Panc1 (cell line): ENCODE data around the gene OPN3. TPM values are rescaled to one million over a fixed set of nuclear protein-coding genes. Genes with fewer than 3 reads are reported as not detected.

Experiments used
- ATAC-seq: fragments of 200-7000 bp; cut with Tn5 transposase; 2 replicates; pipeline ENCODE4 v1.9.1; 2020; ENCODE audit warnings: mild to moderate bottlenecking, moderate library complexity
- BruUV-seq: library from RNA; stranded (reverse); fragments of 400-500 nt; replicated peaks from 2 replicates; lab custom pipeline; 2021; lab: Mats Ljungman, UMichigan
- CTCF ChIA-PET: fragments of 300-600 bp; sonication (Branson Sonifier 250); formaldehyde crosslinking; loops from one replicate; lab custom pipeline; 2022; ENCODE audit warnings: antibody characterized with exemption; lab: Charles Lee
- POLR2A ChIA-PET: fragments of 300-600 bp; sonication (Branson Sonifier 250); formaldehyde crosslinking; loops from one replicate; lab custom pipeline; 2022; ENCODE audit warnings: antibody characterized with exemption; lab: Charles Lee
- DNase-seq: peaks from one replicate; pipeline ENCODE4 v3.0.0-alpha.2; 2010; ENCODE audit warnings: low read depth, low spot score
- H3K27ac ChIP-seq: 2 replicates; pipeline ENCODE4 v1.5.1; 2011; ENCODE audit warnings: mild to moderate bottlenecking, low read length, inconsistent platforms
- H3K27me3 ChIP-seq: fragments of 200-500 bp; sonication (Bioruptor generic); 2 replicates; pipeline ENCODE4 v1.6.0; 2014; ENCODE audit warnings: low read length, inconsistent platforms; ENCODE audit not compliant: control insufficient read depth, insufficient read depth
- H3K36me3 ChIP-seq: fragments of 200-500 bp; sonication (Bioruptor generic); 2 replicates; pipeline ENCODE4 v1.5.1; 2014; ENCODE audit warnings: inconsistent platforms, mild to moderate bottlenecking, low read length, moderate library complexity; ENCODE audit not compliant: control insufficient read depth, insufficient read depth
- H3K4me1 ChIP-seq: 2 replicates; pipeline ENCODE4 v1.5.1; 2011; ENCODE audit warnings: inconsistent platforms, mild to moderate bottlenecking, low read length, moderate library complexity; ENCODE audit not compliant: control insufficient read depth, insufficient read depth
- H3K4me3 ChIP-seq, 2 experiments: 2 replicates each; pipeline ENCODE4 v1.5.1; 2011 to 2012; ENCODE audit warnings: low read depth in 2 of 2, low read length in 2 of 2, mild to moderate bottlenecking in 2 of 2, inconsistent platforms in 1 of 2, moderate library complexity in 1 of 2
- H3K9me3 ChIP-seq: fragments of 200-500 bp; sonication (Bioruptor generic); 2 replicates; pipeline ENCODE4 v1.5.1; 2014; ENCODE audit warnings: low read depth, mild to moderate bottlenecking, inconsistent platforms, low read length, moderate library complexity; ENCODE audit not compliant: control insufficient read depth, insufficient read depth
- POLR2AphosphoS5 ChIP-seq: IDR thresholded peaks from 2 replicates; pipeline ENCODE4 v1.6.1; 2012; ENCODE audit warnings: mild to moderate bottlenecking, low read depth, low read length, moderate library complexity
- REST ChIP-seq, 2 experiments: IDR thresholded peaks; 2 replicates each; pipeline ENCODE4 v1.6.1; 2011 to 2012; ENCODE audit warnings: low read depth in 2 of 2, control low read depth in 1 of 2, low read length in 1 of 2, mild to moderate bottlenecking in 1 of 2, moderate library complexity in 1 of 2; ENCODE audit not compliant: insufficient read depth in 1 of 2
- SIN3A ChIP-seq: IDR thresholded peaks from 2 replicates; pipeline ENCODE4 v1.6.1; 2012; ENCODE audit warnings: low read depth, mild to moderate bottlenecking, low read length, moderate library complexity, borderline replicate concordance; ENCODE audit not compliant: insufficient read depth
- TCF7L2 ChIP-seq: IDR thresholded peaks from 2 replicates; pipeline ENCODE4 v1.6.1; 2011; ENCODE audit warnings: mild to moderate bottlenecking, low read depth, low read length, inconsistent platforms
- in situ Hi-C: cut with HindIII; loops from 2 replicates; pipeline ENCODE4 v1.10.0; 2016; ENCODE audit warnings: low sequenced_read_pairs, low pct_unique_long_range_greater_than_20kb
- intact Hi-C: fragments of 100-400 bp; cut with micrococcal nuclease; formaldehyde crosslinking; loops from one replicate; pipeline ENCODE4 v1.10.0; 2022; ENCODE audit not compliant: unreplicated experiment
- total RNA-seq: library from RNA; stranded (reverse); gene quantifications from one replicate; pipeline ENCODE4 v1.2.1, GENCODE V29; 2021; ENCODE audit not compliant: unreplicated experiment
- TF ChIP-seq, protein P1 (sequence below): fragments of 450-650 bp; IDR thresholded peaks from 2 replicates; pipeline ENCODE4 v1.5.1; 2017; ENCODE audit warnings: mild to moderate bottlenecking

OPN3 gene
- total RNA-seq, 1 experiment from 2014 or later: 34.0 TPM

GRCh38 chr1:241631674-241632073 is 8.5 kb downstream of the OPN3 start:
- in situ Hi-C loops (no loop called here), intact Hi-C loops (no loop called here)
- H3K4me1 ChIP-seq: peaks cover 8% of the 10 kb centered on the region; the same call in 1 of the 2 replicates
- no peak for ATAC-seq
- ChIA-PET CTCF (no interaction called here), POLR2A (no interaction called here)
- no peak for DNase-seq
- H3K27me3 ChIP-seq: no peaks in the 10 kb centered on the region
- H3K36me3 ChIP-seq: peaks cover 5% of the 10 kb centered on the region; the same call in 1 of the 2 replicates
- H3K27ac ChIP-seq: no peak overlapping the region
- H3K4me3 ChIP-seq: no peak overlapping the region
- H3K9me3 ChIP-seq: no peaks in the 10 kb centered on the region
- no TSS peak for BruUV-seq
- TF ChIP-seq SIN3A: no peak
- TF ChIP-seq REST (IDR thresholded peaks at IDR 0.05; ENCODE audit: insufficient read depth in 1 of 2, low read depth in 2 of 2, low read length in 1 of 2): no peak
- TF ChIP-seq POLR2AphosphoS5: no peak

- intact Hi-C loops (no loop called here), in situ Hi-C loops (no loop called here)
- no peak overlapping the region for H3K27ac ChIP-seq
- H3K4me3 ChIP-seq: no peak overlapping the region
- no TSS peak for BruUV-seq
- ATAC-seq: no peak
- H3K4me1 ChIP-seq: peaks cover 8% of the 10 kb centered on the region; the same call in 1 of the 2 replicates
- TF ChIP-seq REST (IDR thresholded peaks at IDR 0.05; ENCODE audit: insufficient read depth in 1 of 2, low read depth in 2 of 2, low read length in 1 of 2): no peak
- no peak for TF ChIP-seq SIN3A
- TF ChIP-seq, protein P1, sequence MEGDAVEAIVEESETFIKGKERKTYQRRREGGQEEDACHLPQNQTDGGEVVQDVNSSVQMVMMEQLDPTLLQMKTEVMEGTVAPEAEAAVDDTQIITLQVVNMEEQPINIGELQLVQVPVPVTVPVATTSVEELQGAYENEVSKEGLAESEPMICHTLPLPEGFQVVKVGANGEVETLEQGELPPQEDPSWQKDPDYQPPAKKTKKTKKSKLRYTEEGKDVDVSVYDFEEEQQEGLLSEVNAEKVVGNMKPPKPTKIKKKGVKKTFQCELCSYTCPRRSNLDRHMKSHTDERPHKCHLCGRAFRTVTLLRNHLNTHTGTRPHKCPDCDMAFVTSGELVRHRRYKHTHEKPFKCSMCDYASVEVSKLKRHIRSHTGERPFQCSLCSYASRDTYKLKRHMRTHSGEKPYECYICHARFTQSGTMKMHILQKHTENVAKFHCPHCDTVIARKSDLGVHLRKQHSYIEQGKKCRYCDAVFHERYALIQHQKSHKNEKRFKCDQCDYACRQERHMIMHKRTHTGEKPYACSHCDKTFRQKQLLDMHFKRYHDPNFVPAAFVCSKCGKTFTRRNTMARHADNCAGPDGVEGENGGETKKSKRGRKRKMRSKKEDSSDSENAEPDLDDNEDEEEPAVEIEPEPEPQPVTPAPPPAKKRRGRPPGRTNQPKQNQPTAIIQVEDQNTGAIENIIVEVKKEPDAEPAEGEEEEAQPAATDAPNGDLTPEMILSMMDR: no peak
- TF ChIP-seq TCF7L2: no peak
- ChIA-PET CTCF (no interaction called here), POLR2A (no interaction called here)
- DNase-seq: no peak
- H3K36me3 ChIP-seq: peaks cover 3% of the 10 kb centered on the region; the same call in 1 of the 2 replicates
- H3K9me3 ChIP-seq: no peaks in the 10 kb centered on the region
- no peaks in the 10 kb centered on the region for H3K27me3 ChIP-seq
Observed at GRCh38 chr1:241630899-241631298, 9.3 kb downstream of the OPN3 start.
